AG09319 (cell line): ENCODE data around the gene ATG2B.

Experiments used
- DNase-seq: peaks from one replicate; pipeline ENCODE4 v3.0.0-alpha.2; 2010; ENCODE audit warnings: low read depth; ENCODE audit errors: extremely low read depth
- TF ChIP-seq, protein P1 (sequence below): IDR thresholded peaks from 2 replicates; pipeline ENCODE4 v1.5.1; 2011; ENCODE audit warnings: low read depth, mild to moderate bottlenecking, inconsistent platforms, low read length, moderate library complexity

ATG2B gene

DNA sequence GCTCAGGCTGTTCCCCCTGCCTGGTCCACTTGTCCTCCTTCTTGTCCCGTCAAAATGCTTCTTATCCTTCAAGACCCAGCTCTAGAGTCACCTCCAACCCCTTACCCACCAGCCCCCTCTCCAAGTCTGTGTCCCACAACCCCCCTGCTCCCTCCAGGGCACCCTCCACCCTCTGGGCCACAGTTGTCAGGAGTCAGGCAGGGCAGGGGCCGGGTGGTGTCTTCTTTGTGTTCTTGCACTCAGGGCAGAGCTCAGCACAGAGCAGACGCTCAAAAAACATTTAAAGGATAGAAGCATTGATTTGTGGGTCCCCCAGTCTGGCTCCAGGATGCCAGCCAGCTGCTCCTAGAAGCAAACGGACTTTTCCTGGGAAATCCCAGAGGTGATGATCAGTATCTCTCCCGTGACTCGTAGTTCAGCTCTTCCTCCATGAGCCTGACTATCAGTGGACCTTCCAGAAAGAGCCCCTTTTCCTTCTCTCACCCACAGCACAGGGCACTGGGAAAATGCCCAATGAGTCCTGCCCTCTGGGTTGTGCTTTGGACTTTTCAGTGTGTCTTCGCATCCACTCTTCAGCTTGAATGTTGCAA is 124.4 kb downstream of the ATG2B start:
- TF ChIP-seq, protein P1, sequence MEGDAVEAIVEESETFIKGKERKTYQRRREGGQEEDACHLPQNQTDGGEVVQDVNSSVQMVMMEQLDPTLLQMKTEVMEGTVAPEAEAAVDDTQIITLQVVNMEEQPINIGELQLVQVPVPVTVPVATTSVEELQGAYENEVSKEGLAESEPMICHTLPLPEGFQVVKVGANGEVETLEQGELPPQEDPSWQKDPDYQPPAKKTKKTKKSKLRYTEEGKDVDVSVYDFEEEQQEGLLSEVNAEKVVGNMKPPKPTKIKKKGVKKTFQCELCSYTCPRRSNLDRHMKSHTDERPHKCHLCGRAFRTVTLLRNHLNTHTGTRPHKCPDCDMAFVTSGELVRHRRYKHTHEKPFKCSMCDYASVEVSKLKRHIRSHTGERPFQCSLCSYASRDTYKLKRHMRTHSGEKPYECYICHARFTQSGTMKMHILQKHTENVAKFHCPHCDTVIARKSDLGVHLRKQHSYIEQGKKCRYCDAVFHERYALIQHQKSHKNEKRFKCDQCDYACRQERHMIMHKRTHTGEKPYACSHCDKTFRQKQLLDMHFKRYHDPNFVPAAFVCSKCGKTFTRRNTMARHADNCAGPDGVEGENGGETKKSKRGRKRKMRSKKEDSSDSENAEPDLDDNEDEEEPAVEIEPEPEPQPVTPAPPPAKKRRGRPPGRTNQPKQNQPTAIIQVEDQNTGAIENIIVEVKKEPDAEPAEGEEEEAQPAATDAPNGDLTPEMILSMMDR, result no peak
- no peak for DNase-seq

GRCh38 chr14:96237641-96238040 is 125.5 kb downstream of the ATG2B start:
- no peak for DNase-seq
- TF ChIP-seq, protein P1, result no peak

DNA sequence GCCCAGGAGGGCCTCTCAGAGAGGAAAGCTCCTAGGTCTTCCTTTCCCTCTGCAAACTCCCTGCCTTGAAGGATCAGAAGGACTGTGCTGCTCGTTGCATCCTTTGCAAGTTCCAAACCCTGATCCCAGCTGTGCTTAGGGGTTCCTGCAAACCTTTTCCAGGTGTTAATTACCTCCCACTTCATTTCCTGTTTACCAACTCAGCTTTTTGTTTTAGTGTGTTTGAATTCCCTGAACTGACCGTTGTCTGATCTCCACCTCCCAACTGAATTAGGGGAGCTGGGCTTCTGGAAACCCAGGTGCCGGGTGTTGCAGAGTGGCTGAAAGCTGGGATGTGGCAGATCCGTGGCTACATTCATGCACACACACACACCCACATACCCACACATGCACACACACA is 127.7 kb downstream of the ATG2B start:
- DNase-seq, result no peak
- TF ChIP-seq, protein P1, result no peak

DNA sequence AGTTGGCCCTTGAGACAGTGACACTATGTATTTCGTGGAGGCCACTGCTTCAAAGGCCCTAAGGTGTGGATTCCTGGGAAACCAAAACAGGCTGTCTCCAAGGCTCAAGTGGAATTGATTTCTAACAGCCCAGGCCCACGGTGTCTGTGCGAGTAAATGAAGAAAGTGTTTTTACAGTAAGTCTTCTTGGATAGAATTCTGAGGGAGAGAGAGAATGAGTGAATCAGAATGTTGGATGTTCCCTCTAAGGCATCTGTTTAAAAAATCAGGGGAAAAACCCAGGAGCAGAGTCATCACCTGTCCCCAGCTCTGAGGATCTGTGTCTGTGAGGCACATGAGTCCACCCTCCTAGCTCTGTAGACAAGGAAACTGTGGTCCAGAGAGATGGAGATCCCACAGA is 129.5 kb downstream of the ATG2B start:
- TF ChIP-seq, protein P1, result no peak
- no peak for DNase-seq

GRCh38 chr14:96232506-96232905 is 130.6 kb downstream of the ATG2B start:
- TF ChIP-seq, protein P1, result no peak
- no peak for DNase-seq

DNA sequence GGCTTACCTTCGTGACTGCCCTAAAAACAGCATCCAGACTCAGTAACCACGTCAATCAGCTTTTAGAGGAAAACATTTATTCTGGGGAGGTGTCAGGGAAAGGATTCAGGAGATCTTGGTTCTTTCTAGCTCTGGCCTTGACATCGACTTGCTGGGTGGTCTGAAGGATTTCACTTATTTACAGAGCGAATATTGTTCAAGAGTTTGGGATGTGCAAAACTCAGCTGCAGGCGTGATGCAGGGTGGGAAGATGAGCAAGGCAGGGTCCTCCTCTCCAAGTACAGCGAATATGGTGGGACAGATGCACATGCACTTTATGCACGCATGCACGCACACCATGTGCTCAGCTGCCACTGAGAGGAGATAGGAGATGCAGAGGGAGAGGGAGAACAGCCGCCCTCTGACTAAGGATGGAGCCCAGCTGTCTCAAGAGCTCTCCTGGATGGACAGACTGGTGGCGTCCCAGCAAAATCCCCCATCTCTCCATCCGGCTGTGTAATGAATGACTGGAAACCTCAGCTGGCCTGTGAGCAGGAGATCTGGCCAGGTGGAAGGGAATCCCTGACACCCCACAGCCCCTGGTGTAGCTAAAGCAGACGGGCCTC is 131.5 kb downstream of the ATG2B start:
- TF ChIP-seq, protein P1, result no peak
- no peak for DNase-seq

DNA sequence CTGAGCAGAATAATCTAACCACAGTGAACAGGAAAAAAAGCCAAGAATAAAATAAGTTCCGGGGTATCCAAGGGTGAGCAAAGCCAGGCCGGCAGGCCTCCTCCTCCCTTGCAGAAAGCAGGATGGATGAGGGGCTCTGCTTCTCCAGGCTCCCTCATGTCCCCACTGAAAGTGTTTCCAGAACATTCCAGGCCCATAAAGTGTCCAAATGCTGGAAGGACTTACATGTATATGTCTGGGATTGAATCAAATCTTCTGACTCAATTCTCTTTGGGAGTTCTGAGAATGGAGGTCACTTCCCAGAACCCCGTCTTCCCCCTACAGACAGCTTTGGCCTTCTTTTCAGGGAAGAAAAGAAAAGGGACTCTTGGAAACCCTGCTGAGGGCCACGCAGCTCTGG is 132.1 kb downstream of the ATG2B start:
- no peak for DNase-seq
- TF ChIP-seq, protein P1, result no peak
